Mammary epithelial cell (primary cell): ENCODE results near the gene ERBB4.

ENCODE experiments used
- CTCF ChIP-seq, 2 donors: IDR thresholded peaks in 1 of 2; conservative IDR thresholded peaks in 1 of 2; 2 replicates each; pipeline ENCODE4 v1.5.1; 2011 to 2012; ENCODE audit warnings: inconsistent platforms in 2 of 2, low read length in 2 of 2, mild to moderate bottlenecking in 2 of 2, control low read depth in 1 of 2, low read depth in 1 of 2; ENCODE audit not compliant: insufficient read depth in 1 of 2; ENCODE audit errors: extremely low read depth in 1 of 2
- EZH2 ChIP-seq: IDR thresholded peaks from 2 replicates; pipeline ENCODE4 v1.6.1; 2012; ENCODE audit warnings: low read length, inconsistent platforms, borderline replicate concordance

- TF ChIP-seq EZH2 (no peak), CTCF (conservative IDR thresholded peaks at IDR 0.05 in 1 of 2, IDR thresholded peaks at IDR 0.05 in 1 of 2; ENCODE audit: extremely low read depth in 1 of 2, insufficient read depth in 1 of 2, low read depth in 1 of 2, low read length in 2 of 2) (no peak)
Observed at GRCh38 chr2:211798868-211799267, 739.7 kb downstream of the ERBB4 start.
